OCI-LY3 (cell line): ENCODE data around the gene RBM45.

Experiments
- H2AFZ ChIP-seq: fragments of 200-600, 300-600 bp; shearing (Covaris generic); 2 replicates; pipeline ENCODE4 v1.6.0; 2014; ENCODE audit warnings: antibody characterized with exemption, low read depth, low read length
- H3K27ac ChIP-seq: fragments of 200-600, 300-600 bp; sonication (generic); 2 replicates; pipeline ENCODE4 v1.5.1; 2014; ENCODE audit warnings: mild to moderate bottlenecking, low read length, moderate library complexity, mixed read lengths
- H3K27me3 ChIP-seq: fragments of 200-600, 300-600 bp; sonication (generic); 2 replicates; pipeline ENCODE4 v1.6.1; 2014; ENCODE audit warnings: low read depth, low read length, mixed read lengths
- H3K36me3 ChIP-seq: fragments of 200-600, 300-600 bp; sonication (generic); replicated peaks from 2 replicates; pipeline ENCODE3; 2014; ENCODE audit warnings: low read depth, low read length, mixed read lengths
- H3K4me1 ChIP-seq: fragments of 300-600, 200-600 bp; sonication (generic); 2 replicates; pipeline ENCODE4 v1.6.1; 2014; ENCODE audit warnings: low read length, mixed read lengths
- H3K4me2 ChIP-seq: fragments of 200-600, 300-600 bp; sonication (generic); 2 replicates; pipeline ENCODE4 v1.6.1; 2014; ENCODE audit warnings: low read length, mixed read lengths
- H3K4me3 ChIP-seq: fragments of 300-600, 200-600 bp; sonication (generic); 2 replicates; pipeline ENCODE4 v1.5.1; 2014; ENCODE audit warnings: antibody characterized with exemption, mild to moderate bottlenecking, low read length, moderate library complexity
- H3K79me2 ChIP-seq: fragments of 300-600, 200-600 bp; shearing (Covaris generic); 2 replicates; pipeline ENCODE4 v1.6.1; 2014; ENCODE audit warnings: mild to moderate bottlenecking, low read length, mixed read lengths
- H3K9ac ChIP-seq: fragments of 300-600, 200-600 bp; shearing (Covaris generic); 2 replicates; pipeline ENCODE4 v1.6.0; 2014; ENCODE audit warnings: mild to moderate bottlenecking, low read length, moderate library complexity
- H3K9me3 ChIP-seq: fragments of 200-600, 300-600 bp; shearing (Covaris generic); 2 replicates; pipeline ENCODE4 v1.6.1; 2014; ENCODE audit warnings: low read length, mixed read lengths; ENCODE audit not compliant: insufficient read depth
- H4K20me1 ChIP-seq: fragments of 200-600, 300-600 bp; sonication (generic); 2 replicates; pipeline ENCODE4 v1.6.1; 2016; ENCODE audit warnings: low read length, mixed read lengths; ENCODE audit not compliant: insufficient read depth
- CTCF ChIP-seq: fragments of 200-600, 300-600 bp; sonication (generic); IDR thresholded peaks from 2 replicates; pipeline ENCODE4 v1.5.1; 2014; ENCODE audit warnings: antibody characterized with exemption, low read length, low read depth
- EZH2phosphoT487 ChIP-seq: fragments of 200-600 bp; shearing (Covaris generic); IDR thresholded peaks from 2 replicates; pipeline ENCODE4 v1.6.1; 2018; ENCODE audit warnings: antibody characterized with exemption, mixed run types, low read depth

The RBM45 gene

GRCh38 chr2:178142274-178143065 is 30.2 kb downstream of the RBM45 start:
- Histone ChIP-seq H3K36me3 (no peaks in the 10 kb centered on the region), H3K27ac (no peak overlapping the region)
- no peak for TF ChIP-seq EZH2phosphoT487
- TF ChIP-seq CTCF, result no peak

GRCh38 chr2:178143481-178143880 is 31.2 kb downstream of the RBM45 start:
- H3K79me2 ChIP-seq, result no peaks in the 10 kb centered on the region
- H3K4me2 ChIP-seq, result no peak overlapping the region
- H3K4me1 ChIP-seq, result peaks cover 11% of the 10 kb centered on the region
- no peak overlapping the region for H3K9ac ChIP-seq
- no peaks in the 10 kb centered on the region for H3K36me3 ChIP-seq
- H3K27ac ChIP-seq, result no peak overlapping the region
- no peaks in the 10 kb centered on the region for H3K9me3 ChIP-seq
- TF ChIP-seq CTCF, result no peak
- TF ChIP-seq EZH2phosphoT487, result no peak
- no peak overlapping the region for H2AFZ ChIP-seq
- H3K27me3 ChIP-seq, result no peaks in the 10 kb centered on the region
- no peak overlapping the region for H3K4me3 ChIP-seq
- H4K20me1 ChIP-seq, result no peaks in the 10 kb centered on the region

More at GRCh38 chr2:178142274-178143065, 30.2 kb downstream of the RBM45 start:
- Histone ChIP-seq H3K27me3 (no peaks in the 10 kb centered on the region), H3K4me2 (peak overlapping the region; percentile 21), H3K9ac (no peak overlapping the region), H3K4me3 (no peak overlapping the region), H3K79me2 (no peaks in the 10 kb centered on the region), H3K9me3 (no peaks in the 10 kb centered on the region), H3K4me1 (peaks cover 11% of the 10 kb centered on the region), H2AFZ (no peak overlapping the region), H4K20me1 (no peaks in the 10 kb centered on the region)

- H2AFZ ChIP-seq, result no peak overlapping the region
- no peaks in the 10 kb centered on the region for H3K36me3 ChIP-seq
- H3K4me3 ChIP-seq, result no peak overlapping the region
- no peak overlapping the region for H3K9ac ChIP-seq
- H3K79me2 ChIP-seq, result no peaks in the 10 kb centered on the region
- no peak overlapping the region for H3K27ac ChIP-seq
- H3K4me2 ChIP-seq, result peak overlapping the region; percentile 14; the same call in 1 of the 2 replicates
- no peaks in the 10 kb centered on the region for H3K27me3 ChIP-seq
- H3K4me1 ChIP-seq, result peaks cover 7% of the 10 kb centered on the region
- H4K20me1 ChIP-seq, result no peaks in the 10 kb centered on the region
- TF ChIP-seq EZH2phosphoT487, result no peak
- no peak for TF ChIP-seq CTCF
- no peaks in the 10 kb centered on the region for H3K9me3 ChIP-seq
Observed at GRCh38 chr2:178152033-178152432, 39.8 kb downstream of the RBM45 start.

GRCh38 chr2:178152542-178152941 is 40.3 kb downstream of the RBM45 start:
- Histone ChIP-seq H3K79me2 (no peaks in the 10 kb centered on the region), H3K4me1 (peaks cover 7% of the 10 kb centered on the region), H3K27ac (no peak overlapping the region), H2AFZ (no peak overlapping the region), H3K9me3 (no peaks in the 10 kb centered on the region), H3K4me3 (no peak overlapping the region), H3K36me3 (no peaks in the 10 kb centered on the region), H3K9ac (no peak overlapping the region), H4K20me1 (no peaks in the 10 kb centered on the region), H3K4me2 (no peak overlapping the region), H3K27me3 (no peaks in the 10 kb centered on the region)
- TF ChIP-seq EZH2phosphoT487, result no peak
- TF ChIP-seq CTCF, result no peak
